ENCODE measurements around the gene HBB.
"Not testable (repeated sequence)": the region's sequence is repeated elsewhere in the genome, so short reads cannot be mapped to it uniquely, and the experiment has no call there.

HBB gene

GRCh38 chr11:5226732-5227310 lies at the start of gene HBB:
Gene HBB, minus strand, starts transcription at chr11:5227071. Its CDS starts 50 bp downstream, at chr11:5227021.
- DNase-seq (ENCODE audit: low read depth, low spot score) = no peak

DNA sequence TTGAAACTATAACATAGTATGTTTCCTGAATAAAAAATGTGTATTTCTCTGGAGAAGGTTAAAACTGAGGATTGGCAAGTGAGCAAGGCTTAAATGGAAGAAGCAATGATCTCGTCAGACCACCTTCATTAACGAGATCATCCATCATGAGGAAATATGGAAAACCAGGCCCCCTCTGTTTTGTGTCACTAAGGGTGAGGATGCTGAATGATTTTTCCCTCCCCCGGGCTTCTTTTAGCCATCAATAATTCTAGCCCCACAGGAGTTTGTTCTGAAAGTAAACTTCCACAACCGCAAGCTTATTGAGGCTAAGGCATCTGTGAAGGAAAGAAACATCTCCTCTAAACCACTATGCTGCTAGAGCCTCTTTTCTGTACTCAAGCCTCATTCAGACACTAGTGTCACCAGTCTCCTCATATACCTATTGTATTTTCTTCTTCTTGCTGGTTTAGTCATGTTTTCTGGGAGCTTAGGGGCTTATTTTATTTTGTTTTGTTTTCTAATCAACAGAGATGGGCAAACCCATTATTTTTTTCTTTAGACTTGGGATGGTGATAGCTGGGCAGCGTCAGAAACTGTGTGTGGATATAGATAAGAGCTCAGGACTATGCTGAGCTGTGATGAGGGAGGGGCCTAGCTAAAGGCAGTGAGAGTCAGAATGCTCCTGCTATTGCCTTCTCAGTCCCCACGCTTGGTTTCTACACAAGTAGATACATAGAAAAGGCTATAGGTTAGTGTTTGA lies 48.7 kb upstream of the HBB start:
- DNase-seq (ENCODE audit: low read depth, low spot score) = no peak

- DNase-seq (ENCODE audit: low read depth, low spot score) = no peak
Measured at GRCh38 chr11:5274395-5274794, 47.5 kb upstream of the HBB start.

DNA sequence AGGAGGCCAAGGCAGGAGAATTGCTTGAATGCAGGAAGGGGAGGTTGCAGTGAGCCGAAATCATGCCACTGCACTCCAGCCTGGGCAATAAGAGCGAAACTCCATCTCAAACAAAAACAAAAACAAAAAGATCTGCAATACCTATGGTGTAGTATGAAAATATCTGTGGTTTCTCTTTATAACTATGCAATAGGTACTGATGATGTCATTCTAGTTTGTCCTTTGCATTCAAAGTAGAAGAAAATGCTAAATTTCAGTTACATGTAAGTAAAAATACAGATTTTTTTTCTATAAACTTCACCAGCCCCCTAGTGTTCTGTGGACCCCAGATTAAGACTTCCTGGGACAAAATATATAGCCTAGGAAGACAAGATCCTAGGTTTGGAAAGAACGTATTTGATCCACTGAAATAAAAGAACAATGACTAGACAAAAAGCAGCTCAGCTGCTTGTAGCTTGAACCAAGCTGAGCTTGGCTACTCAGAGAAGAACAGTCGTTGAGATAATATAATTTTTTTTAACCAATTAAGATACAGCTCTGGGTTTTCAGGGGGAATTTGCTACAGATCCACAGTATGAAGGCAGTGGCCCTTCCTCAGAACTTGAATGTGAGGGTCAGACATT lies 45.6 kb upstream of the HBB start:
- no peak for DNase-seq (ENCODE audit: low read depth, low spot score)

GRCh38 chr11:5269715-5270147 lies 42.9 kb upstream of the HBB start, which contains the start of gene HBE1:
Gene HBE1, minus strand, starts transcription at chr11:5269945. Its CDS starts 55 bp downstream, at chr11:5269890.
- no peak for DNase-seq (ENCODE audit: low read depth, low spot score)

DNA sequence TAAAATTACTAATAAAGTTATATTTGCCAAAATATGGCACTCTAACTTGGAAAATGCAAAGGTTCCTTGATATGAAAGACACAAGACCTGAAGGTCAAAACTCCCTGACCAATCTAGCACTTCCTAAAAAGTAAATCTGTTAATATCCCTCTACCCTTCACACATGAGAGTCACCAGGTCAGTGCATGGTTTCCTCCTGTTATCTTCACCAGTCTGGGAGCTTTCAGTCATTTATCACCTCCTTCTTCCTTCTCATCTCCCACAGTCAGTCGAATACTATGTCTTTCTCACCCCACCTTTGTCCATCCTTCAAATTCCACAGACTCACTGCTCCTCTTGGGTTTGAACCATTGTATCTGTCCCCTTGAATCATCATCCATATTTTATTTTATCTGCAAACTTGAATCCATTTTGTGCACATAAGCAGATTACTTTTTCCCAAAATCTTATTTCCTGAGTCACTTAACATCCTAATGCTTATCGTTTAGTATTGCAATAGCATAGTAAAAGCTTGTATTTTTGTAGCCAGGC lies 40.2 kb upstream of the HBB start:
- DNase-seq (ENCODE audit: low read depth, low spot score) = no peak

DNA sequence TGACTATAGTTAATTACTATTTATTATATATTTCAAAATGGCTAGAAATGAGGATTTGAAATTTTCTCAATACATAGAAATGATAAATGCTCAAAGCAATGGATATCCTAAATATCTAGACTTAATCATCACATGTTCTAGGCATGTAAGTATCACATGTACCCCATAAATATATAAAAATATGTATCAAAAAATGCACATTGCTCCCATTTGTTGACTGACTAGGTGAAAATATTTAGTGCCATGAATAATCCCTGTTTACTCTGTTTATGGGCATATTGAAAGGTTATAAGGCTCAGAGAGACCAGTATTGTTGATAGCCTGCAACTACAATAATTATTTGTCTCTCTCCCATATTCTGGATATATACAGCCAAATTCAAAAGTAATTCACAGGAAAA lies 39.7 kb upstream of the HBB start:
- no peak for DNase-seq (ENCODE audit: low read depth, low spot score)

GRCh38 chr11:5265832-5266231 lies 39.0 kb upstream of the HBB start:
- DNase-seq (ENCODE audit: low read depth, low spot score) = no peak

DNA sequence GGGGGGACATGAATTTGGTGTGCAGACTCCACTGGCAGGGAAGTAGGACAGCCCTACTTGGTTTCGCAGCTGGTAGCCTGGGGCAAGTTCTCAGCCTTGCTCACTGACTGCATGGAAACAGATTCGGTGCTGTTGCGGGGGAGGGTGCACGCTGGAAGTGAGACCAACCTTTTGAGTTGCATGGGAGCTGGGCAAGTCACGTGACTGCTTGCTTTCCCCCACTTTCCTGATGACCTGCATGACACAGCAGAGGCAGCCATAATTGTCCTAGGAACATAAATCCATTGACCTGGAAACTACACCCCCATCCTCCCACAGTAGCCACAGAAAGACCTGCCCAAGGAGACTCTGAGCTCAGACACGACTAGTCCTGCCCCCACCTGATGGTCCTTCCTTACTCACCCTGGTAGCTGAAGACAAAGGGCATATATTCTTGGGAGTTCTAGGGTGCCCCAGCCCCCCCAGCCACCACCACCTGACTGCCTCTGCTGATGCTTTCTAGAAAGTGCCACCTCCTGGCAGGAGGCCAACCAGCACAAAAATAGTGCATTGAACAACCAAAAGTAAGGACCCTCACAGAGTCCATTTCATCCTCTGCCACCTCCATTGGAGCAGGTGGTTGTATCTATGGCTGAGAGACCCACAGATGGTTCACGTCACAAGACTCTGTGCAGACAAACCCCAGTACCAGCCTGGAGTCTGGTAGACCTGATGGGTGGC lies 31.8 kb upstream of the HBB start:
- no peak for DNase-seq (ENCODE audit: low read depth, low spot score)

DNA sequence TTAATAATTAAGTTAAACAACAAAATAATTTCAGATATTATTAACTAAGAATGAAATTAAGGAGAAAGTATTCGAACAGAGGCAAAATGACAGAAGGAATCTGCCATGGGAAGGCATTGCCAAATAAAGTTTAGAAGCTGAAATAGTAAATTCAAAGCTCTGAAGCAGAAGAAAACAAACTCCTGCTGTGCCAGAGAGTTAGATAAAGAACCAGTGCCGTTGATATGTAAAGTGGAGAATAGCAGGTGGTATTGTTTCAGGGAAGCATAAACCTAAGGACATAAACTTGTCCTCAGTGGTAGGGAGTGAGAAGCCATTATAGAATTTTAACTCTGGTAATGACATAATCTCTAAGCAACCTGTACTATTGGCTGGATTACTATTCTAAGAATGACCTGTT lies 30.4 kb upstream of the HBB start:
- DNase-seq (ENCODE audit: low read depth, low spot score) = no peak

DNA sequence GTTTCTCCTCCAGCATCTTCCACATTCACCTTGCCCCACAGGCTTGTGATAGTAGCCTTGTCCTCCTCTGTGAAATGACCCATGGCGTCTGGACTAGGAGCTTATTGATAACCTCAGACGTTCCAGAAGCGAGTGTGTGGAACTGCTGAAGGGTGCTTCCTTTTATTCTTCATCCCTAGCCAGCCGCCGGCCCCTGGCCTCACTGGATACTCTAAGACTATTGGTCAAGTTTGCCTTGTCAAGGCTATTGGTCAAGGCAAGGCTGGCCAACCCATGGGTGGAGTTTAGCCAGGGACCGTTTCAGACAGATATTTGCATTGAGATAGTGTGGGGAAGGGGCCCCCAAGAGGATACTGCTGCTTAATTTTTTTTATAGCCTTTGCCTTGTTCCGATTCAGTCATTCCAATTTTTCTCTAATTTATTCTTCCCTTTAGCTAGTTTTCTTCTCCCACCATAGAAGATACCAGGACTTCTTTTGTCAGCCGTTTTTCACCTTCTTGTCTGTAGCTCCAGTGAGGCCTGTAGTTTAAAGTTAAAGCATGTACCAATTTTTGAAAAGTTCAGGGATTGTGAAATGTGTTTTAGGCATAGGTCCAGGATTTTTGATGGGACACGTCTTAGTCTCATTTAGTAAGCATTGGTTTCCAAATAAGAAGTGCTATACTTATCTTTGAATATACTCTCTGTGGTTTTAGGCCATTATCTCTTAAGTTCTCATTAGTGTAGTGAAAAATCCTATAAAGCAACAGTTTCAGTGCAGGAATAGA lies 28.0 kb upstream of the HBB start, which contains the start of gene HBG2:
TSS of gene HBG2 (minus strand) at position 136 of the 768 bp plus-strand sequence. CDS start at position 83, 53 bp downstream.
- not testable (repeated sequence) for DNase-seq (ENCODE audit: low read depth, low spot score)

- not testable (repeated sequence) for DNase-seq (ENCODE audit: low read depth, low spot score)
Measured at GRCh38 chr11:5254023-5254422, 27.2 kb upstream of the HBB start.

DNA sequence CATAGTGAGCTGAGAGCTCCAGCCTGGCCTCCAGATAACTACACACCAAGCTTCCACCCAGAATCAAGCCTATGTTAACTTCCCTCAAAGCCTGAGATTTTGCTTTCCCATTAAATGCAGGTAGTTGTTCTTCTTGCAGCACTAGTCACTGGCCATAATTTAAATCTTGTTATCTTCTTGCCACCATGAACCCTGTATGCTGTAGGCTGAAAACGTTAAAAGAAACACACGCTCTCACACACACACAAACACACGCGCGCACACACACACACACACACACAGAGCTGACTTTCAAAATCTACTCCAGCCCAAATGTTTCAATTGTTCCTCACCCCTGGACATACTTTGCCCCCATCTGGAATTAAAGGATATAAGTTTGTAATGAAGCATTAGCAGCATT lies 26.6 kb upstream of the HBB start:
- not testable (repeated sequence) for DNase-seq (ENCODE audit: low read depth, low spot score)

DNA sequence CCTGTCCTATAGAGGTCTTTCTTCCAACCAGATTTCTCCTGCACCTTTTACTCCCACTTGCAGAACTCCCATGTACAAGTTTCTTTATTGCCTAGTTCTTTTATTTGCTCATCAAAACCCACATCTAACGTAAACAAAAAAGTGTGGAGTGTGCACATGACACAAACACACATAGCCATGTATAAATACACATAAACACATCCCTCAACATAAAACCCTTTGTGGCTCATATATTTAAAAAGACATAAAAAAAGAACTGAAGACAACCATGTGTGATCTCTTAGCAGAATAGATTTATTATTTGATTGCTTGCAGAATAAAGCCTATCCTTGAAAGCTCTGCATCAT lies 26.0 kb upstream of the HBB start:
- DNase-seq (ENCODE audit: low read depth, low spot score) = no peak

DNA sequence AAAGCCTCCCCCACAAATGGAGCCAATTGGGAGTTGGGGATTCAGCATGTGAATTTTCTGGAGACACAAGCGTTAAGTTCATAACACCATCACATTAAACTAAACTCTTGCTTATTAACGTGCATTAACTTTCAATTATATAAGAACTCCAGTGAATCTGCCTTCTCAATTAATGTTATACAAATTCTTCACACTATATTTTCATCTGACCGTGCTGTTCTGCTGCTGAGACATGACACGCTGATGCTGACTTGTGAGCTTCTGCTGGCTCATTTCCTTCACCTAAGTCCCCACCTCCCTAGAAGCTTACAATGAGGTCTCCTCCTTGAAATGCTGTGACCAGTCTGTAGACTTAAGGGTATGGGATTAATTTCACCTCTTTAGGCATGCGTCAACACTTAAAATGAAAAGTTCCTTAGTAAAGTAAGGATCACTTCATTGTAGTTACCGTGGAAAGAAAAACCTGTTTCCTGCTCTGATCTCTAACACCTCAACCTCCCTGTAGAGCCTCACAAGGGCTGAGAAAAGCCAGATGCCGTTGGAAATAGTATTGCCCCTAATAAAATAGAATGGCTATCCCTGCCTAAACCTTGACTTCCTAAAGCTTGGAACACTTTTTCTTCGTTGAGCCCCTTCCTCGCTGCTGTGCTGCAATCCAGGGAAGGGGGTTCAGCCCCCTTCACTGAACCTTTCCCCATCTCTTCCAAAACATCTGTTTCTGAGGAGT lies 25.5 kb upstream of the HBB start:
- no peak for DNase-seq (ENCODE audit: low read depth, low spot score)

- no peak for DNase-seq (ENCODE audit: low read depth, low spot score)
Measured at GRCh38 chr11:5251746-5252145, 24.9 kb upstream of the HBB start.

- no peak for DNase-seq (ENCODE audit: low read depth, low spot score)
Measured at GRCh38 chr11:5250543-5251204, 23.8 kb upstream of the HBB start.

DNA sequence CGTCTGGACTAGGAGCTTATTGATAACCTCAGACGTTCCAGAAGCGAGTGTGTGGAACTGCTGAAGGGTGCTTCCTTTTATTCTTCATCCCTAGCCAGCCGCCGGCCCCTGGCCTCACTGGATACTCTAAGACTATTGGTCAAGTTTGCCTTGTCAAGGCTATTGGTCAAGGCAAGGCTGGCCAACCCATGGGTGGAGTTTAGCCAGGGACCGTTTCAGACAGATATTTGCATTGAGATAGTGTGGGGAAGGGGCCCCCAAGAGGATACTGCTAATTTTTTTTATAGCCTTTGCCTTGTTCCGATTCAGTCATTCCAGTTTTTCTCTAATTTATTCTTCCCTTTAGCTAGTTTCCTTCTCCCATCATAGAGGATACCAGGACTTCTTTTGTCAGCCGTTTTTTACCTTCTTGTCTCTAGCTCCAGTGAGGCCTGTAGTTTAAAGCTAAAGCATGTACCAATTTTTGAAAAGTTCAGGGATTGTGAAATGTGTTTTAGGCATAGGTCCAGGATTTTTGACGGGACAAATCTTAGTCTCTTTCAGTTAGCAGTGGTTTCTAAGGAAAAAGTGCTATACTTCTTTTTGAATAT lies 23.0 kb upstream of the HBB start, which contains the start of gene HBG1:
TSS of gene HBG1 (minus strand) at position 51 of the 590 bp plus-strand sequence. CDS start 53 bp downstream, outside the sequence.
- not testable (repeated sequence) for DNase-seq (ENCODE audit: low read depth, low spot score)

DNA sequence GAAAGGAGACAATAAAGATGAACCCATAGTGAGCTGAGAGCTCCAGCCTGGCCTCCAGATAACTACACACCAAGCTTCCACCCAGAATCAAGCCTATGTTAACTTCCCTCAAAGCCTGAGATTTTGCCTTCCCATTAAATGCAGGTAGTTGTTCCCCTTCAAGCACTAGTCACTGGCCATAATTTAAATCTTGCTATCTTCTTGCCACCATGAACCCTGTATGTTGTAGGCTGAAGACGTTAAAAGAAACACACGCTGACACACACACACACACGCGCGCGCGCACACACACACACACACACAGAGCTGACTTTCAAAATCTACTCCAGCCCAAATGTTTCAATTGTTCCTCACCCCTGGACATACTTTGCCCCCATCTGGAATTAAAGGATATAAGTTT lies 21.6 kb upstream of the HBB start:
- not testable (repeated sequence) for DNase-seq (ENCODE audit: low read depth, low spot score)

All from smooth muscle cell of the brain vasculature (primary cell).